Glutamatergic neuron (in vitro differentiated cells): ENCODE results near the gene ASPHD1. TPM values are rescaled to one million over a fixed set of nuclear protein-coding genes. Genes with fewer than 3 reads are reported as not detected.

Source experiments
- DNase-seq: peaks from one replicate; pipeline ENCODE4 v3.0.0; 2022
- H3K27ac Mint-ChIP-seq: one replicate; pipeline ENCODE4 v1.8.0; 2020; ENCODE audit warnings: mild to moderate bottlenecking, mixed read lengths, inconsistent platforms; ENCODE audit not compliant: unreplicated experiment
- H3K27me3 Mint-ChIP-seq: one replicate; pipeline ENCODE4 v1.8.0; 2020; ENCODE audit warnings: mild to moderate bottlenecking, moderate library complexity, mixed read lengths, inconsistent platforms; ENCODE audit not compliant: unreplicated experiment
- H3K36me3 Mint-ChIP-seq: one replicate; pipeline ENCODE4 v1.8.0; 2020; ENCODE audit warnings: mild to moderate bottlenecking, mixed read lengths, inconsistent platforms; ENCODE audit not compliant: unreplicated experiment
- H3K4me1 Mint-ChIP-seq: one replicate; pipeline ENCODE4 v1.8.0; 2020; ENCODE audit warnings: mild to moderate bottlenecking, low read depth, mixed read lengths, inconsistent platforms; ENCODE audit not compliant: unreplicated experiment
- H3K4me3 Mint-ChIP-seq: one replicate; pipeline ENCODE4 v1.8.0; 2020; ENCODE audit warnings: mild to moderate bottlenecking, mixed read lengths, inconsistent platforms; ENCODE audit not compliant: unreplicated experiment
- H3K9me3 Mint-ChIP-seq: one replicate; pipeline ENCODE4 v1.8.0; 2020; ENCODE audit warnings: mild to moderate bottlenecking, moderate library complexity, mixed read lengths, inconsistent platforms; ENCODE audit not compliant: unreplicated experiment
- total RNA-seq: library from RNA; stranded (reverse); fragmentation: NEBNext Ultra II Directional; extraction: Animal tissue kit (Norgen Biotek cat#: 25700); gene quantifications from one replicate; pipeline ENCODE4 v1.2.1, GENCODE V29; 2021; ENCODE audit not compliant: unreplicated experiment
- TF ChIP-seq, protein P1 (sequence below): fragments of 200-600 bp; sonication (generic); IDR thresholded peaks from one replicate; pipeline ENCODE4 v1.5.0; 2021; ENCODE audit not compliant: partially characterized antibody, unreplicated experiment

The ASPHD1 gene
- total RNA-seq, 1 donor from 2014 or later = 56.4 TPM

DNA sequence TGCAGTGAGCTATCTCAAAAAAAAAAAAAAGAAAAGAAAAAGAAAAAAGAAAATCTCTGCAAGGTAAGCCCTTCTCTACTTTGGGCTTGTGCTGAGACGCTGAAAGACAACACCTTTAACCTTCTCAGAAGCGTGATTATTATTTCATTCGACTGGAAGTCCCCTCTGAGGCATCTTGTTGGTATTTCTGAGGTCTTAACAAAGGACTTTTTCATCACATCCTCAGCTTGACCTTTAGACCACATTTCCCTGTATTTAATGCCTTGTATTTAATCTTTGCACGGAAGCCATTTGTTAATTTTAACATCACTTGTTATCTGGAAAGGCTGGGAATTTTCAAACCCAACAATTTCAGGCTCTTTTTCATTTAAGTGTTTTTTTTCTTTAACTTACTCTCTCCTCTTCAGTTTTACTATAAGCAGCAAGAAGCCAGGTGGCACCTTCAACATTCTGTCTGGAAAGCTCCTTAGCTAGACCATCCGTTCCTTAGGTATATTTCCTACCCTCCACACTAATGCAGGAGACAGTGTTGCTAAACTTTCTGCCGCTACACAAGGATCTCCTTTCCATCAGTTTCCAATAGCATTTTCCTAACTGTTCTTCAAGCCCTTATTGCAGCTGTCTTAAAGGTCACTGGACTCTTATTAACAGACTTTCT lies 15.4 kb downstream of the ASPHD1 start:
- Mint-ChIP-seq H3K27me3 (peaks cover 9% of the 10 kb centered on the region), H3K4me1 (peaks cover under 1% of the 10 kb centered on the region), H3K27ac (no peak overlapping the region), H3K36me3 (no peaks in the 10 kb centered on the region), H3K9me3 (peaks cover 4% of the 10 kb centered on the region), H3K4me3 (no peak overlapping the region)
- DNase-seq = no peak
- TF ChIP-seq, protein P1, sequence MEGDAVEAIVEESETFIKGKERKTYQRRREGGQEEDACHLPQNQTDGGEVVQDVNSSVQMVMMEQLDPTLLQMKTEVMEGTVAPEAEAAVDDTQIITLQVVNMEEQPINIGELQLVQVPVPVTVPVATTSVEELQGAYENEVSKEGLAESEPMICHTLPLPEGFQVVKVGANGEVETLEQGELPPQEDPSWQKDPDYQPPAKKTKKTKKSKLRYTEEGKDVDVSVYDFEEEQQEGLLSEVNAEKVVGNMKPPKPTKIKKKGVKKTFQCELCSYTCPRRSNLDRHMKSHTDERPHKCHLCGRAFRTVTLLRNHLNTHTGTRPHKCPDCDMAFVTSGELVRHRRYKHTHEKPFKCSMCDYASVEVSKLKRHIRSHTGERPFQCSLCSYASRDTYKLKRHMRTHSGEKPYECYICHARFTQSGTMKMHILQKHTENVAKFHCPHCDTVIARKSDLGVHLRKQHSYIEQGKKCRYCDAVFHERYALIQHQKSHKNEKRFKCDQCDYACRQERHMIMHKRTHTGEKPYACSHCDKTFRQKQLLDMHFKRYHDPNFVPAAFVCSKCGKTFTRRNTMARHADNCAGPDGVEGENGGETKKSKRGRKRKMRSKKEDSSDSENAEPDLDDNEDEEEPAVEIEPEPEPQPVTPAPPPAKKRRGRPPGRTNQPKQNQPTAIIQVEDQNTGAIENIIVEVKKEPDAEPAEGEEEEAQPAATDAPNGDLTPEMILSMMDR = no peak

DNA sequence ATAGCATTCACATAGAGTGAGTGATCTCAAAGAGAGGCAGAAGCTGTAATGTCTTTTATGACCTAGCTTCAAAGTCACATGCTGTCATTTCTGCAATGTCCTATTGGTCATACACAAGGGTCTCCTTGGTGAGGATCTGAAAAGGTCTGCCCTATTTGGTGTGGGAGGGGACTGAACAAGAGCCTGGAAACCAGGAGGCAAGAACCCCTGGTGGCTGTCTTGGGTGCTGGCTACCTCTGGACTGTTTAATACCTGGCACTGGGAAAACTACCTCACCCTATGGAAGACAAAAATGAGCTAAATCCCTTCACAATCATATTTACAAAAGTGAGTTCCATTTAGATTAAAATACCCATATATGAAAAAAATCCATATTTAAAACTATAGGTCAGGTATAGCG lies 16.7 kb downstream of the ASPHD1 start:
- peaks cover 4% of the 10 kb centered on the region for H3K9me3 Mint-ChIP-seq
- no peak for DNase-seq
- H3K36me3 Mint-ChIP-seq = no peaks in the 10 kb centered on the region
- peaks cover 5% of the 10 kb centered on the region for H3K4me1 Mint-ChIP-seq
- no peak overlapping the region for H3K27ac Mint-ChIP-seq
- H3K4me3 Mint-ChIP-seq = no peak overlapping the region
- TF ChIP-seq, protein P1 = no peak
- peaks cover 7% of the 10 kb centered on the region for H3K27me3 Mint-ChIP-seq

DNA sequence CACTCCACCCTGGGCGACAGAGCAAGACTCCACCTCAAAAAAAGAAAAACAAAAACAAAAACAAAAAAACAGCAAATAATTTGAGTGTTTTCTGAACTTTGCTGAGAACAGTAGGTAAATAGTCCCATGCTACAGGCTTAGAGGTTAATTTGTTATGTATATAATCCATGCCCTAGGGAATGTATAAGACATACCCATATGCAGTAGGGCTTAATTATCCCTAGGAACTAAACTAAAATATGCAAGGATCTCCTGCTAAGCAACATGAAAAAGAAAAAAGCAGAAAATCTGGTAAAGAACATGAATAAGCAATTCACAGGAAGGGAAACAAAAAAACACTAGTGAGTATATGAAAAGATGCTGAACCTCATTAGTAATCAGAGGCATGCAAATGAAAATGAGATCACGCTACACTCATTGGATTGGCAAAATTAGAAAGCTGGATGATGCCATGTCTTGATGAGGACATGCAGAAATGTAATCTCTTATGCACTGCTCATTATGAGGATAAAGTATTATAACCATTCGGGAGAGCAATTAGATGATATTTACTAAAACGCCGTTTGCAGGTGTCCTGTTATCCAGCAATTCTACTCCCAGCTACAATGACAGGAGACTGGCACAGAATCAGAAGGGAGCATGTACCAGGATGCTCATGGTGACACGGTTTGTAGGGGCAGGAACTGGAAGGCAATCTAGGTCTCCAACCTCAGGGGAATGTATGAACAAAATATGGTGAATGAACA lies 20.2 kb downstream of the ASPHD1 start:
- Mint-ChIP-seq H3K9me3 (peaks cover 3% of the 10 kb centered on the region), H3K27me3 (peaks cover 2% of the 10 kb centered on the region), H3K4me3 (no peak overlapping the region), H3K4me1 (peaks cover 8% of the 10 kb centered on the region), H3K36me3 (no peaks in the 10 kb centered on the region), H3K27ac (no peak overlapping the region)
- no peak for DNase-seq
- TF ChIP-seq, protein P1 = no peak

DNA sequence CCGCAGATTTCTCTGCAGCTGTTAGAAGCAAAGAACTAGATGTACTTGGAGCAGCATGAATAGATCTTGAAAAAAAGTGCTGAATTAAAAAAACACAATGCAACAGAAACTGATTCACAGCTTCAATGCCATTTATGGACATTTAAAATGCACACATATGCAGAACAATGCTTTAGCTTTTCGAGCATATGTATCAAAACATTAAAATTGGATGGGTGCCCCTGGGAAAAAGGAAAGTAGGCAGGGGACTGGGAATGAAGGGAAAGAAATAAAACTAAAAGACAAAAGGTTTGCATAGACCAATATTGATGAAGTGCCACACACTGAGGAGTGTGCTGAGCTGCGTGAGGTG lies 20.7 kb downstream of the ASPHD1 start:
- Mint-ChIP-seq H3K27me3 (peaks cover 2% of the 10 kb centered on the region), H3K36me3 (no peaks in the 10 kb centered on the region), H3K4me3 (no peak overlapping the region), H3K4me1 (peaks cover 8% of the 10 kb centered on the region), H3K27ac (no peak overlapping the region), H3K9me3 (peaks cover 3% of the 10 kb centered on the region)
- TF ChIP-seq, protein P1 = no peak
- no peak for DNase-seq

DNA sequence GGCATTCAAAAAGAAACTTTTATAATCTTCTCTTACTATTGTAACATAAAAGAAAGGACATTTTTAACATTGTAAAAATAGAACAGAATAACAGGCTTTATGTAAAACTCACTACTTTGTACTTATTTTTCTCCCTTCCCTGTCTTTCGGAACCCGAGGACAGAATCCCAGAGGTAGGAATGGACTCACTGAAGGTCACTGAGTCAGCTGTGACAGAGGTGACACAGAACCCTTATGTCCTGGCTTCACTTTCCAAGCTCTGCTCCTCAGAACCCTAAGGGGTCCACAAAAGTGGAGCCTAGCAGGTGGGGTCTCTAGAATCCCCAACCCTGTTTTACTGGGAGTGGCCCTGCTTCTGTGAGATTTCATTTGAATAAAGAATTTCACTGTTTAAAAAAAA lies 22.0 kb downstream of the ASPHD1 start:
- H3K36me3 Mint-ChIP-seq = no peaks in the 10 kb centered on the region
- no peak overlapping the region for H3K27ac Mint-ChIP-seq
- peaks cover 10% of the 10 kb centered on the region for H3K9me3 Mint-ChIP-seq
- H3K4me3 Mint-ChIP-seq = no peak overlapping the region
- H3K4me1 Mint-ChIP-seq = peaks cover 19% of the 10 kb centered on the region
- DNase-seq = no peak
- H3K27me3 Mint-ChIP-seq = peaks cover 4% of the 10 kb centered on the region
- TF ChIP-seq, protein P1 = no peak
